Subcutaneous abdominal adipose tissue (tissue), 5 donors: ENCODE data around the gene RTN1.

Source experiments
- H3K27ac ChIP-seq: one replicate; pipeline ENCODE4 v1.7.0; 2013; ENCODE audit warnings: low read depth, mild to moderate bottlenecking, inconsistent platforms, low read length, moderate library complexity
- H3K27me3 ChIP-seq, 5 donors: one replicate each; pipeline ENCODE4 v1.7.0; 2013; ENCODE audit warnings: low read length in 5 of 5, inconsistent platforms in 1 of 5; ENCODE audit not compliant: control insufficient read depth in 5 of 5, insufficient read depth in 4 of 5
- H3K36me3 ChIP-seq, 5 donors: one replicate each; pipeline ENCODE4 v1.7.0; 2013; ENCODE audit warnings: low read length in 5 of 5; ENCODE audit not compliant: control insufficient read depth in 5 of 5, insufficient read depth in 5 of 5
- H3K4me1 ChIP-seq, 5 donors: one replicate each; pipeline ENCODE4 v1.7.0; 2013; ENCODE audit warnings: low read length in 5 of 5, mild to moderate bottlenecking in 3 of 5, moderate library complexity in 1 of 5; ENCODE audit not compliant: control insufficient read depth in 5 of 5, insufficient read depth in 5 of 5
- H3K4me3 ChIP-seq, 5 donors: one replicate each; pipeline ENCODE4 v1.7.0; 2013; ENCODE audit warnings: low read length in 5 of 5, low read depth in 1 of 5
- H3K9ac ChIP-seq, 5 donors: one replicate each; pipeline ENCODE4 v1.7.0; 2013; ENCODE audit warnings: low read length in 5 of 5, mild to moderate bottlenecking in 4 of 5, moderate library complexity in 3 of 5
- H3K9me3 ChIP-seq, 5 donors: one replicate each; pipeline ENCODE4 v1.7.0; 2013; ENCODE audit warnings: low read length in 5 of 5; ENCODE audit not compliant: control insufficient read depth in 5 of 5
- donor health status: healthy.
- donor health status: healthy.
- donor health status: healthy.
- donor health status: healthy.
- donor health status: healthy.

The RTN1 gene

DNA sequence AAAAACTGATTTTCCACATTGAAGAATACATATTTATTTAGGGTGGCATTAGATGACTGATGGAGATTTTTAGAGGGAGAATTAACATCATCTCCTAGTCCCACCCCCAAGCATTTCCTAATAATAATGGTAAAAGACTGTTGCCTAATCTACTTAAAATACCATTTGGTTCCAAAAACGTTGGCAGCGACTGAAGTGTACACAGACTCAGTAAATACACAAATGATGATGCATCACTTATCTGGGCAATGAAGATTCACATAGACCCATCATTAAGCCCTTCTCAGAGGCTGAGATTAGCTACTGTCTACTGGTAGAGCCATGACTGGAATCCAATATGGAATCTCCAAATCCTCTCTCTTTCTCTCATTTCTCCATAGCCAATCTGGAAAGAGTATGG, 18.2 kb downstream of the RTN1 start:
- H3K9ac ChIP-seq = no peak overlapping the region

DNA sequence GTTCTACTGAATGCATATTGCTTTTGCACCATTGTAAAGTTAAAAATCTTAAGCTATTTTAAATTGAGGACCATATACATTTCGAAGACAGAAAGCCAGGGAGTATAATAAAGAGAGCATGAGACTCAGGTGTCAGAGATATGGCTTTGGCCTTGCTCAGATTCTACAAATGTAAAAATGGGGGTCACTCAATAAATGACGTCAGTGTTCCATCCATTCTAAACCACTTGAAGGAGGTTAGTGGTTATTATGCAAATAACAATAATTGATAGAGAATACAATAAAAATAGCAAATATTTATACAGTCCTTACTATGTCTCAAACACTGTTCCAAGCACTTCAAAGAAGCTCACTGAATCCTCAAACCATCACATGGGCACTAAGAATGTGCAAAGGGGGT, 20.1 kb downstream of the RTN1 start:
- Histone ChIP-seq H3K36me3 (no peaks in the 10 kb centered on the region), H3K27me3 (no peaks in the 10 kb centered on the region), H3K4me3 (no peak overlapping the region), H3K9me3 (no peaks in the 10 kb centered on the region), H3K9ac (no peak overlapping the region), H3K4me1 (peaks cover 0 to 11% (median 6%) of the 10 kb centered on the region in 5 donors), H3K27ac (no peak overlapping the region)

More for the DNA sequence above, 18.2 kb downstream of the RTN1 start:
- Histone ChIP-seq H3K9me3 (peaks cover 0 to 3% (median 0%) of the 10 kb centered on the region in 5 donors), H3K4me1 (peaks cover 0 to 11% (median 6%) of the 10 kb centered on the region in 5 donors), H3K27ac (no peak overlapping the region), H3K27me3 (no peaks in the 10 kb centered on the region), H3K4me3 (no peak overlapping the region), H3K36me3 (no peaks in the 10 kb centered on the region)

DNA sequence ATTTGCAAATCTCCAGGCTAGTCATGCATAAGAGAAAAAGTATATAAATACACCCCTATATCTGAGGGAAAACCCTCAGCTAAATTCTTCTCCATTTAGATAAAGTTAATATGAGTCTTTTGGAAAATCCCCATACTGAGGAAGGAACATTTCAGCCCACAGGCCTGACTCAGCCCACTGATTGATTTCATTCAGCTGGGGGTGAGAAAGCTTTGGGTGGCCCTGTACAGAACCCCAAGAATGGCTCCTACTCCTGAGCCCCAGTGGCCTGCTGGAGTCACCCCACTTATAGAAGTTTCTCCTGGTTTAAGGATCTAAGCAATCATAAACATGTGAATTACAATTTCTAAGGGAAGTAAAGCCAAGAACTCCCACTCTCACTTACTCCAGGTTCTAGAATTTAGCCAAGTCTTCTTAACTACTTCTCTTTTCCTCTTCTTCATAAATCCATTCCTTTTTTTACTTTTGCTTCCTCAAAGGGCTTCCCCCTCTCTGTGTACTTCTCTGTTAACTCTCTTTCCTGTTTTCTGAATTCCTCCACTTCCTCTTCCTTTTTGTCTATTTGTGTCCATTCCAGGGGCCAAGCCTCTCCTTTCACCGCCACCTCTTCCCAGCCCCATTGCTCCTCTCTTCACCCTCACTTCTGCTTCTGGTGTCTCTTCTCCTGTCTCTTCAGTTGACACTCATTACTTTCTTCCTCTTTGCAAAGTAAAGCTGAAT, 21.0 kb downstream of the RTN1 start:
- H3K27me3 ChIP-seq = no peaks in the 10 kb centered on the region
- H3K9me3 ChIP-seq = no peaks in the 10 kb centered on the region
- no peak overlapping the region for H3K9ac ChIP-seq
- H3K4me1 ChIP-seq = peaks cover 0 to 11% (median 6%) of the 10 kb centered on the region in 5 donors
- H3K4me3 ChIP-seq = no peak overlapping the region
- no peak overlapping the region for H3K27ac ChIP-seq
- no peaks in the 10 kb centered on the region for H3K36me3 ChIP-seq

DNA sequence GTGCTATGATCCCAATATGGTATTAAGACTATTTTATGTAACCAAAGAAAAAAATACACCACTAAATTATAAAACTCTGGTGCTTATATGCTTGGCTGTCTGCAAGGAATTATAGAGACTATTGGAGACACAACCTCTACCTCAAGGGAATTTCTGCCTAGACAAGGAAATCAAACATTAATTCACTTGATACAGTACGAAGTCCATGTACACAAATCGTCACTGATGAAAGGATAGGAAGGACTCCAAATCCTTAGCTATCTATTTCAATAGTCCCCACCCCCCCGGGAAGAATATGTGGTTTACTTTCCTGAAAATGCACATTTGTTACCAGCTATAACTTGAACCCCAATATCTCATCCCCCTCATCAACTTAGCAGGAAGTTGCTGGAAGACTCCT, 21.9 kb downstream of the RTN1 start:
- no peak overlapping the region for H3K4me3 ChIP-seq
- H3K27me3 ChIP-seq = no peaks in the 10 kb centered on the region
- no peak overlapping the region for H3K27ac ChIP-seq
- no peaks in the 10 kb centered on the region for H3K36me3 ChIP-seq
- no peaks in the 10 kb centered on the region for H3K9me3 ChIP-seq
- peaks cover 0 to 11% (median 6%) of the 10 kb centered on the region in 5 donors for H3K4me1 ChIP-seq
- H3K9ac ChIP-seq = no peak overlapping the region

DNA sequence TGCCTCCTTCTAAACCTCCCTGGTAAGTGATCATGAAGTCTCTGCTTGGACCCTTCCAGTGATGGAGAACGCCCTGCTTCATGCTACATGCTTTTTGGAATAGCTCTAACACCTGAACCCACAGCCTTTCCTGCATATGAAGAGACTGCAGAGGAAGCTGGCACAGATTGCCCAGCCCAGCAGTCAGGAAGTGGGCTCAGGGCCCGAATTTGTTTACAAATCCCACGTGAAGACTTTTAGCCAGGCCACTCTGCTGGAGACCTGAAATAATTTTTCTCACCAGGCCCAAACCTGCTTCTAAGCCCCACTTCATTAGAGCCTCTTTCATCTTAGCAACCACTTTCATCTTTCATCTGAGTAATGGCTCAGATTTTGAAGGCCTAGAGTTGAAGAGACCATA, 22.9 kb downstream of the RTN1 start:
- no peaks in the 10 kb centered on the region for H3K9me3 ChIP-seq
- no peak overlapping the region for H3K9ac ChIP-seq
- no peaks in the 10 kb centered on the region for H3K27me3 ChIP-seq
- peaks cover 0 to 11% (median 6%) of the 10 kb centered on the region in 5 donors for H3K4me1 ChIP-seq
- no peak overlapping the region for H3K27ac ChIP-seq
- no peaks in the 10 kb centered on the region for H3K36me3 ChIP-seq
- no peak overlapping the region for H3K4me3 ChIP-seq

DNA sequence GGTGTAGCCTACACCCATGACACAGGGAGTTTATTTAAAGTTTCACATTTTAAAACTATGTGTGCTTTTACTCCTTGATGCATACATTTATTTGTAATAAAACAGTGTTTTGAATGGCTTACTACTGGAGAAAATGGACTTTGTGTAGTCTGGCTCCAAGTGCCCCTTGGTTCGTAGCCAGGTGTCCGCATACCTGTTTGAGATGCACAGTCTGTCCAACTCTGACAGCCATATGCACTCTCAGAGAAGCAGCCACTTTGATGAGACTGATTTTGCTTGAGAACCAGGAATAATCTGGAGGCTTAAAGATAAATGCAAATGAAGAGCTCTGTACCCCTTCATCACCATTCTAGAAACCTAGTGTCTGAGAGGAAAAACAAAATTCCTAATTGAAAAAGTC, 24.0 kb downstream of the RTN1 start:
- Histone ChIP-seq H3K9me3 (no peaks in the 10 kb centered on the region), H3K27me3 (no peaks in the 10 kb centered on the region), H3K4me1 (peaks cover 0 to 8% (median 0%) of the 10 kb centered on the region in 5 donors), H3K4me3 (no peak overlapping the region), H3K27ac (no peak overlapping the region), H3K36me3 (no peaks in the 10 kb centered on the region), H3K9ac (no peak overlapping the region)

DNA sequence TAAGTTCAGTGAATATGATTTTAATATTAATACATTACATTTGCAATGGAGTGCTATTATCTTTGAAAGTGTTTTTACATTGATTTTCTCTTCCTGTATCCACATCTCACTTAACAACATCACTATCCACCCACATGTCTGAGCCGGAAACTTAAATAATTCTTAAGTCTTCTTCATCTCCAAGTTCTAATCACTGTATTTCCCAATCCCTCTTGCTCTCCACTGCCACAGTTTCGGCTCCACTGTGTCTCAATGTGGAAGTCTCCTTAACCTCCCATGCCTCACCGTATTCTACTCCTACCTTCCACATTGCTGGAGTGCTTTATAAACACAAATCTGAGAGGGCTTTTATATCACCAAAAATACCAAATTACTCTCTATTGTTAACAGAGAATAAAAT, 25.3 kb downstream of the RTN1 start:
- H3K27me3 ChIP-seq = no peaks in the 10 kb centered on the region
- no peak overlapping the region for H3K27ac ChIP-seq
- no peaks in the 10 kb centered on the region for H3K36me3 ChIP-seq
- no peak overlapping the region for H3K9ac ChIP-seq
- no peak overlapping the region for H3K4me3 ChIP-seq
- no peaks in the 10 kb centered on the region for H3K9me3 ChIP-seq
- H3K4me1 ChIP-seq = peaks cover 0 to 7% (median 0%) of the 10 kb centered on the region in 5 donors

DNA sequence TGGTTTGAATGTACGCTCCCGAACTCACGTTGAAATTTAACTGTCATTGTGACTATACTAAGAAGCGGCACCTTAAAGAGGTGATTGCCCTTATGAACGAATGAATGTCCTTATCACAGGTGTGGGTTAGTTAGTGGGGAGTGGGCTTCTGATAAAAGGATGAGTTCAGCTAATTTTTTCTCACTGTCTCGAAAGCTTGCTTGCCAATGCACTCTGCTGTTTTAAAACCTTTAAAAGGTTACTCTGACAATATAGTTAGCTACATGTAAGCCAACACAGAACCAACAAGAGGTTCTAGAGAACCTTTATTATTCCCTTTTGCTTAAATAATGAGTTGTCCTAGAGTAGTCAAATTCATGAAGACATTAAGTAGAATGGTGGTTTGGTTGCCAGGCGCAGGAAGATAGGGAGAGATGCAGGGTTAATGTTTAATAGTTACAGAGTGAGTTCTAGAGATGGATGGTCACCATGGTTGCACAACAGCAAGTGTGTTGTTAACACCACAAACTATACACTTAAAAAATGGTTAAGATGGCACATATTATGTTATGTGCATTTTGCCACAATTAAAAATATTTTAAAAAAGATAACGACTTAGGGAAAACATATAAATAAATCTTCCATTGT, 26.3 kb downstream of the RTN1 start:
- no peaks in the 10 kb centered on the region for H3K36me3 ChIP-seq
- no peak overlapping the region for H3K4me3 ChIP-seq
- peaks cover 0 to 5% (median 0%) of the 10 kb centered on the region in 5 donors for H3K4me1 ChIP-seq
- no peaks in the 10 kb centered on the region for H3K9me3 ChIP-seq
- H3K27ac ChIP-seq = no peak overlapping the region
- no peak overlapping the region for H3K9ac ChIP-seq
- H3K27me3 ChIP-seq = no peaks in the 10 kb centered on the region

DNA sequence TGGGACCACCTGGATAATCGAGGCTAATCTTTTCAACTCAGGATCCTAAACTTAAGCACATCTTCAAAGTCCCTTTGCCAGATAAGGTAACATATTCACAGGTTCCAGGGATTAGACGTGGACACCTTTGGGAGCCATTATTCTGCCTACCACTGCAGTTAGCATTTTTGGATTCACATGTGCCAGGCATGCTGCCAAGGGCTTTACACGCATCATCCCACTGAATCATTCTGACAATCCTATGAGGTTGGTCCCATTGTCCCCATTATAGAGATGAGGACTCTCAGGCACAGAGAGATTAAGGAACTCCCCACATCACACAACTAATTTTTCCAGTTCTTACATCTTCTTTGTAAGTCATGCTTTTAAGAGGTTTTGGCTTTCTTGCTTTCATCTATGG, 34.5 kb downstream of the RTN1 start:
- Histone ChIP-seq H3K4me3 (no peak overlapping the region), H3K9me3 (no peaks in the 10 kb centered on the region), H3K4me1 (peaks cover 0 to 7% (median 5%) of the 10 kb centered on the region in 5 donors)

DNA sequence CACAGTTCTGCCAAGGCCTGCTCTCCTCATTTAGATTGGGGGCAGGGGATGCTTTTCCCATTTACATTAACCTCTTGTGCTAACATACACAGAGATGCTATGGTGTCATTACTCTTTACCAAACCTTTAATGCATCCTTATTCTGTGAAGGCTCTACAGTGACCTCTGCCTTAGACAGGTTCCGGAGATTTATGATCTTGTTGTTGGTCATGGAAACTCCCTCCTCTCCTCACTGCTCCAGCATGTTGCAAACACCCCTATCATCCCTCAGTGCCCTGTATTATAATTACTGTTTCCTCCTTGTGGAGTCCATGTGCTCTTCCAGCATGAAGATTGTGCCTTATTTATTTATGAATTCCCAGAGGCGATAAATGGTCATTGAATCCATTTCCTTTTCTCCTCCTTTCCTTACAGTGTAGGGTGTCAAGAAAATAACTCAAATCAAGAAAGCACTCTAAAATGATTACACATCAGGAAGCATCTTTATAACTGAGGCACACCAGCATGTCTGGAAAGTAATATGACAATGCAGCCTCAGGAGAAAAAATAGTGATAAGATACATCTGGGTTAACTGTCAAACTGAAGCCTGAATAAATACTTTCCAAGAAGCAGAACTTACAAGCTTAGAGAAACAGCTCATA, 37.8 kb downstream of the RTN1 start:
- no peaks in the 10 kb centered on the region for H3K9me3 ChIP-seq

More for the DNA sequence above, 34.5 kb downstream of the RTN1 start:
- Histone ChIP-seq H3K27me3 (no peaks in the 10 kb centered on the region), H3K9ac (no peak overlapping the region), H3K27ac (no peak overlapping the region), H3K36me3 (no peaks in the 10 kb centered on the region)

More for the DNA sequence above, 37.8 kb downstream of the RTN1 start:
- Histone ChIP-seq H3K4me3 (no peak overlapping the region), H3K27ac (no peak overlapping the region), H3K4me1 (peaks cover 0 to 15% (median 8%) of the 10 kb centered on the region in 5 donors), H3K36me3 (no peaks in the 10 kb centered on the region), H3K27me3 (no peaks in the 10 kb centered on the region), H3K9ac (no peak overlapping the region)
